SK-N-SH (cell line): ENCODE measurements around the gene CYP26A1. TPM values are rescaled to one million over a fixed set of nuclear protein-coding genes. Genes with fewer than 3 reads are reported as not detected.

Source experiments
- CTCF ChIA-PET: fragments of 300-600, 350-600 bp; formaldehyde crosslinking; extraction: SDS; loops from one replicate; lab custom pipeline; 2021; lab: Yijun Ruan, JAX
- POLR2A ChIA-PET: fragments of 350-600 bp; sonication (Branson Sonifier 250); formaldehyde crosslinking; extraction: SDS; loops from one replicate; lab custom pipeline; 2020; ENCODE audit warnings: antibody characterized with exemption, inconsistent platforms; lab: Yijun Ruan, JAX
- DNase-seq: peaks from one replicate; pipeline ENCODE4 v3.0.0; 2012
- H2AFZ ChIP-seq: fragments of 200-600 bp; sonication (generic); 2 replicates; pipeline ENCODE4 v1.8.1; 2016; ENCODE audit warnings: antibody characterized with exemption, mild to moderate bottlenecking, low read depth
- H3F3A ChIP-seq: fragments of 200-600 bp; sonication (generic); replicated peaks from 2 replicates; pipeline ENCODE3; 2016; ENCODE audit warnings: antibody characterized with exemption, mild to moderate bottlenecking; ENCODE audit not compliant: insufficient read depth
- H3K27ac ChIP-seq, 2 experiments: fragments of 200-500 bp in 1 of 2; fragments of 200-600 bp in 1 of 2; sonication (Bioruptor generic) in 1 of 2; sonication (generic), shearing (Covaris generic) in 1 of 2; 2 replicates each; pipeline versions ENCODE4 v1.5.1 to v1.6.1; 2014 to 2016; ENCODE audit warnings: low read depth in 2 of 2, inconsistent platforms in 1 of 2, low read length in 1 of 2, mild to moderate bottlenecking in 1 of 2, mixed read lengths in 1 of 2
- H3K27me3 ChIP-seq: fragments of 200-600 bp; sonication (generic), shearing (Covaris generic); 2 replicates; pipeline ENCODE4 v1.6.1; 2016; ENCODE audit warnings: mixed run types; ENCODE audit not compliant: insufficient read depth
- H3K36me3 ChIP-seq, 2 experiments: fragments of 200-500 bp in 1 of 2; fragments of 200-600 bp in 1 of 2; sonication (Bioruptor generic) in 1 of 2; sonication (generic) in 1 of 2; replicated peaks in 1 of 2; 2 replicates each; pipeline versions ENCODE3 to v1.5.1; 2014 to 2016; ENCODE audit warnings: low read length in 1 of 2, mild to moderate bottlenecking in 1 of 2; ENCODE audit not compliant: insufficient read depth in 2 of 2, control insufficient read depth in 1 of 2
- H3K4me1 ChIP-seq, 2 experiments: fragments of 200-500 bp in 1 of 2; fragments of 200-600 bp in 1 of 2; sonication (Bioruptor generic) in 1 of 2; sonication (generic), shearing (Covaris generic) in 1 of 2; 2 replicates each; pipeline versions ENCODE4 v1.5.1 to v1.6.1; 2014 to 2016; ENCODE audit warnings: low read depth in 1 of 2, low read length in 1 of 2, mixed run types in 1 of 2; ENCODE audit not compliant: insufficient read depth in 2 of 2, control insufficient read depth in 1 of 2
- H3K4me2 ChIP-seq: fragments of 200-600 bp; sonication (generic), shearing (Covaris generic); 2 replicates; pipeline ENCODE4 v1.6.1; 2017; ENCODE audit warnings: mixed run types
- H3K4me3 ChIP-seq, 2 experiments: fragments of 200-500 bp in 1 of 2; fragments of 200-600 bp in 1 of 2; sonication (Bioruptor generic) in 1 of 2; sonication (generic), shearing (Covaris generic) in 1 of 2; 2 replicates each; pipeline versions ENCODE4 v1.5.1 to v1.8.1; 2014 to 2016; ENCODE audit warnings: low read depth in 2 of 2, inconsistent platforms in 1 of 2, low read length in 1 of 2, mild to moderate bottlenecking in 1 of 2, mixed read lengths in 1 of 2, moderate library complexity in 1 of 2
- H3K79me2 ChIP-seq: fragments of 200-600 bp; sonication (generic); 2 replicates; pipeline ENCODE4 v1.8.1; 2017; ENCODE audit warnings: mild to moderate bottlenecking; ENCODE audit not compliant: insufficient read depth
- H3K9ac ChIP-seq: fragments of 200-600 bp; sonication (generic); 2 replicates; pipeline ENCODE4 v1.6.1; 2017; ENCODE audit warnings: mixed run types
- H3K9me2 ChIP-seq: fragments of 200-600 bp; sonication (generic); 2 replicates; pipeline ENCODE4 v1.6.1; 2017; ENCODE audit warnings: mixed run types
- H3K9me3 ChIP-seq: fragments of 200-600 bp; sonication (generic); 2 replicates; pipeline ENCODE4 v1.6.1; 2017; ENCODE audit warnings: mixed run types, mild to moderate bottlenecking, moderate library complexity
- H4K20me1 ChIP-seq: fragments of 200-600 bp; sonication (generic); 2 replicates; pipeline ENCODE4 v1.6.1; 2017; ENCODE audit warnings: mild to moderate bottlenecking, mixed run types; ENCODE audit not compliant: insufficient read depth
- CTCF ChIP-seq: fragments of 200-600 bp; sonication (generic); IDR thresholded peaks from 2 replicates; pipeline ENCODE4 v1.6.1; 2017; ENCODE audit warnings: antibody characterized with exemption, mild to moderate bottlenecking, moderate library complexity
- FOXM1 ChIP-seq: IDR thresholded peaks from 2 replicates; pipeline ENCODE4 v1.4.0; 2012; ENCODE audit warnings: low read depth, mild to moderate bottlenecking
- GABPA ChIP-seq: IDR thresholded peaks from 2 replicates; pipeline ENCODE4 v1.4.0; 2012; ENCODE audit warnings: low read depth, mild to moderate bottlenecking
- IRF3 ChIP-seq: fragments of 150-350 bp; IDR thresholded peaks from 2 replicates; pipeline ENCODE4 v1.6.1; 2016; ENCODE audit warnings: mild to moderate bottlenecking, low read depth, low read length
- MEF2A ChIP-seq: IDR thresholded peaks from 2 replicates; pipeline ENCODE4 v1.4.0; 2012; ENCODE audit warnings: low read depth, borderline replicate concordance
- PBX3 ChIP-seq: IDR thresholded peaks from 2 replicates; pipeline ENCODE4; 2012
- RAD21 ChIP-seq: IDR thresholded peaks from 2 replicates; pipeline ENCODE4 v1.6.1; 2012; ENCODE audit warnings: mild to moderate bottlenecking, low read length
- SMC3 ChIP-seq: IDR thresholded peaks from 2 replicates; pipeline ENCODE4 v1.6.1; 2012; ENCODE audit warnings: low read depth, low read length, improper control_type of control experiment
- TEAD4 ChIP-seq: IDR thresholded peaks from 2 replicates; pipeline ENCODE4 v1.4.0; 2012; ENCODE audit warnings: mild to moderate bottlenecking, borderline replicate concordance; ENCODE audit not compliant: insufficient read depth
- USF1 ChIP-seq: IDR thresholded peaks from 2 replicates; pipeline ENCODE4 v1.4.0; 2012; ENCODE audit warnings: low read depth, borderline replicate concordance
- WGBS: methylation state at CpG from one replicate; pipeline ENCODE4 v1.1.6; 2017; ENCODE audit warnings: low lambda C conversion rate; 5-methylcytosine and 5-hydroxymethylcytosine counted together
- polyA plus RNA-seq, 3 experiments: library from polyadenylated mRNA; depleted of rRNA; stranded (reverse); fragments of >200 nt; gene quantifications; 2 replicates each; pipeline ENCODE4 v1.2.3, GENCODE V29; 2012

Gene CYP26A1
- polyA plus RNA-seq, 1 of the 3 experiments (the other 2 are of a cell fraction): not detected

- Histone ChIP-seq H3K4me3 (peak overlapping the region; percentile 15 to 42; a peak in 2 of 4 replicates), H3K4me1 (peaks cover 0 to 12% of the 10 kb centered on the region in 2 experiments; a peak in 1 of 4 replicates)
- POLR2A ChIA-PET: no interaction called here
These were observed 6.1 kb downstream of the CYP26A1 start for GRCh38 chr10:93079663-93080349.

GRCh38 chr10:93080350-93081046, 6.8 kb downstream of the CYP26A1 start:
- H3K4me3 ChIP-seq: peak overlapping the region; percentile 15 to 42; a peak in 2 of 4 replicates

More at GRCh38 chr10:93079663-93080349, 6.1 kb downstream of the CYP26A1 start:
- no peaks in the 10 kb centered on the region for H3K36me3 ChIP-seq
- 0 out of 2 replicates have a peak overlapping the region, but pooled peaks have one; percentile 49 for H3K4me2 ChIP-seq
- H3F3A ChIP-seq: peaks cover 4% of the 10 kb centered on the region
- no peak overlapping the region for H3K27ac ChIP-seq
- no peak for DNase-seq
- H2AFZ ChIP-seq: peak overlapping the region; percentile 49; the same call in 1 of the 2 replicates
- no peak for TF ChIP-seq FOXM1
- TF ChIP-seq SMC3: no peak
- peaks cover 15% of the 10 kb centered on the region for H3K27me3 ChIP-seq
- H3K9me2 ChIP-seq: no peaks in the 10 kb centered on the region
- 59% methylated on average over 9 of the region's 9 CpGs for WGBS
- no peaks in the 10 kb centered on the region for H3K79me2 ChIP-seq
- H3K9ac ChIP-seq: no peak overlapping the region
- CTCF ChIA-PET: interaction anchor here (0.6 to 8.6 kb wide), 54 partner anchors 10 to 674 kb away, joined by 3 to 69 read pairs (median 4); partner anchors contain the start of genes CYP26C1 and MYOF
- H4K20me1 ChIP-seq: no peaks in the 10 kb centered on the region
- no peaks in the 10 kb centered on the region for H3K9me3 ChIP-seq

More at GRCh38 chr10:93080350-93081046, 6.8 kb downstream of the CYP26A1 start:
- ChIA-PET POLR2A (no interaction called here), CTCF (interaction anchor here (0.5 to 8.6 kb wide), 55 partner anchors 9 to 675 kb away, joined by 3 to 69 read pairs (median 4); partner anchors contain the start of genes CYP26C1 and MYOF)
- Histone ChIP-seq H3K27me3 (peaks cover 9% of the 10 kb centered on the region; the same call in 1 of the 2 replicates), H3K4me2 (0 out of 2 replicates have a peak overlapping the region, but pooled peaks have one; percentile 49), H3K79me2 (no peaks in the 10 kb centered on the region), H3K4me1 (peaks cover 0 to 10% of the 10 kb centered on the region in 2 experiments; a peak in 1 of 4 replicates), H4K20me1 (no peaks in the 10 kb centered on the region), H3K27ac (no peak overlapping the region), H3K9me3 (no peaks in the 10 kb centered on the region), H3K9ac (no peak overlapping the region), H2AFZ (peak overlapping the region; percentile 49; the same call in 1 of the 2 replicates), H3K36me3 (no peaks in the 10 kb centered on the region), H3F3A (peaks cover 4% of the 10 kb centered on the region), H3K9me2 (no peaks in the 10 kb centered on the region)
- TF ChIP-seq MEF2A (no peak), PBX3 (no peak), USF1 (no peak), RAD21 (peak; percentile 78), SMC3 (peak; percentile 84), IRF3 (no peak), GABPA (no peak), TEAD4 (no peak), CTCF (peak; percentile 88)
- peak; percentile 84 for DNase-seq
- WGBS: 44% methylated on average over 20 of the region's 22 CpGs
